Karpas-422 (cell line): ENCODE results near the gene NFIL3. TPM values are rescaled to one million over a fixed set of nuclear protein-coding genes. Genes with fewer than 3 reads are reported as not detected.

Source experiments
- DNase-seq: peaks from one replicate; pipeline ENCODE4 v3.0.0-alpha.2; 2015
- H2AFZ ChIP-seq: fragments of 200-600 bp; sonication (generic); 2 replicates; pipeline ENCODE4 v1.6.1; 2014; ENCODE audit warnings: antibody characterized with exemption, low read length, mixed read lengths
- H3K27ac ChIP-seq: fragments of 200-600 bp; sonication (generic); 2 replicates; pipeline ENCODE4 v1.5.1; 2014; ENCODE audit warnings: mild to moderate bottlenecking, low read length, moderate library complexity
- H3K27me3 ChIP-seq: fragments of 200-600 bp; sonication (generic); 2 replicates; pipeline ENCODE4 v1.6.1; 2014; ENCODE audit warnings: low read length, mixed read lengths
- H3K36me3 ChIP-seq: fragments of 200-600 bp; sonication (generic); 2 replicates; pipeline ENCODE4 v1.6.1; 2014; ENCODE audit warnings: low read length, mixed read lengths; ENCODE audit not compliant: insufficient read depth
- H3K4me1 ChIP-seq: fragments of 200-600 bp; sonication (generic); 2 replicates; pipeline ENCODE4 v1.6.1; 2014; ENCODE audit warnings: mild to moderate bottlenecking, low read length, mixed read lengths
- H3K4me2 ChIP-seq: fragments of 200-600 bp; sonication (generic); 2 replicates; pipeline ENCODE4 v1.6.1; 2014; ENCODE audit warnings: low read length, low read depth, mild to moderate bottlenecking; ENCODE audit not compliant: poor library complexity, severe bottlenecking
- H3K4me3 ChIP-seq: fragments of 200-600 bp; sonication (generic); 2 replicates; pipeline ENCODE4 v1.5.1; 2014; ENCODE audit warnings: mild to moderate bottlenecking, antibody characterized with exemption, low read length, mixed read lengths
- H3K79me2 ChIP-seq: fragments of 200-600 bp; sonication (generic); 2 replicates; pipeline ENCODE4 v1.6.1; 2014; ENCODE audit warnings: mild to moderate bottlenecking, low read length, mixed read lengths
- H3K9ac ChIP-seq: fragments of 200-600 bp; sonication (generic); 2 replicates; pipeline ENCODE4 v1.6.0; 2014; ENCODE audit warnings: low read length
- H3K9me2 ChIP-seq: fragments of 200-600 bp; sonication (generic), shearing (Covaris generic); replicated peaks from 2 replicates; pipeline ENCODE4 v1.6.0; 2014; ENCODE audit warnings: mild to moderate bottlenecking, low read length, moderate library complexity; ENCODE audit not compliant: insufficient read depth
- H3K9me3 ChIP-seq: fragments of 300-700, 200-600 bp; sonication (generic); 2 replicates; pipeline ENCODE4 v1.6.1; 2014; ENCODE audit warnings: low read length, mixed read lengths
- H4K20me1 ChIP-seq: fragments of 200-600 bp; sonication (generic); 2 replicates; pipeline ENCODE4 v1.6.1; 2014; ENCODE audit warnings: mild to moderate bottlenecking, antibody characterized with exemption, low read length, low read depth; ENCODE audit not compliant: insufficient read depth
- total RNA-seq: library from RNA; depleted of rRNA; stranded (reverse); fragments of >200 nt; shearing (Covaris generic); gene quantifications from 2 replicates; pipeline ENCODE4 v1.2.3, GENCODE V29; 2014; ENCODE audit warnings: low replicate concordance

The NFIL3 gene
- total RNA-seq, 1 experiment from 2014 or later, result 4.1 TPM

- no peak overlapping the region for H3K27ac ChIP-seq
- H3K27me3 ChIP-seq, result 0 out of 2 replicates have a peak, but pooled peaks cover 6% of the 10 kb centered on the region
- H3K9me2 ChIP-seq, result no peaks in the 10 kb centered on the region
- H3K4me3 ChIP-seq, result no peak overlapping the region
- H3K9ac ChIP-seq, result no peak overlapping the region
- no peaks in the 10 kb centered on the region for H3K36me3 ChIP-seq
- H4K20me1 ChIP-seq, result peaks cover 19% of the 10 kb centered on the region
- peaks cover 28% of the 10 kb centered on the region for H3K4me1 ChIP-seq
- peak; percentile 73 for DNase-seq
- H2AFZ ChIP-seq, result no peak overlapping the region
- 0 out of 2 replicates have a peak, but pooled peaks cover 4% of the 10 kb centered on the region for H3K79me2 ChIP-seq
- H3K9me3 ChIP-seq, result no peaks in the 10 kb centered on the region
- no peak overlapping the region for H3K4me2 ChIP-seq
These were observed 2.6 kb upstream of the NFIL3 start for GRCh38 chr9:91426123-91426745.

DNA sequence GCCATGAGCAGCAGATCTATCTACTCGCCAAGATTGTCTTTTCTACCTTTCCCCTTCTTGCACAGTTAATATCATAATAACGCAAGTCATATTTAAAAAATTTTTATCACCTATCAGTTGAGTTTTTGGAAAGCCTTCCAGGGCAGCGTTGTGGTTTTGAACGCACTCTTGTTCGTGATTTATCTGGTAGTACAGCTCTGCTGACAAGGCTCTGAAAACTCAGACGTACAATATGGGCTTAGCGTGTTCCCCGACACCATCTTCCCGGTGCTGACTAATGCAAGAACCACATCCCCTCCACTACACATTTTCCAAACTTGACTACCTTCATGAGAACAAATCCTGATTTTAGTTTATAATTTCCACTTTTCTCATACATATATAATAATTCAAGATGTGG, 1.6 kb upstream of the NFIL3 start:
- H3K9me3 ChIP-seq, result no peaks in the 10 kb centered on the region
- H3K36me3 ChIP-seq, result no peaks in the 10 kb centered on the region
- no peak overlapping the region for H3K4me3 ChIP-seq
- H4K20me1 ChIP-seq, result peaks cover 26% of the 10 kb centered on the region
- no peaks in the 10 kb centered on the region for H3K9me2 ChIP-seq
- no peak overlapping the region for H2AFZ ChIP-seq
- no peak for DNase-seq
- H3K27ac ChIP-seq, result no peak overlapping the region
- H3K9ac ChIP-seq, result no peak overlapping the region
- H3K27me3 ChIP-seq, result 0 out of 2 replicates have a peak, but pooled peaks cover 6% of the 10 kb centered on the region
- 0 out of 2 replicates have a peak, but pooled peaks cover 4% of the 10 kb centered on the region for H3K79me2 ChIP-seq
- H3K4me1 ChIP-seq, result peaks cover 28% of the 10 kb centered on the region
- H3K4me2 ChIP-seq, result peak overlapping the region; percentile 97

DNA sequence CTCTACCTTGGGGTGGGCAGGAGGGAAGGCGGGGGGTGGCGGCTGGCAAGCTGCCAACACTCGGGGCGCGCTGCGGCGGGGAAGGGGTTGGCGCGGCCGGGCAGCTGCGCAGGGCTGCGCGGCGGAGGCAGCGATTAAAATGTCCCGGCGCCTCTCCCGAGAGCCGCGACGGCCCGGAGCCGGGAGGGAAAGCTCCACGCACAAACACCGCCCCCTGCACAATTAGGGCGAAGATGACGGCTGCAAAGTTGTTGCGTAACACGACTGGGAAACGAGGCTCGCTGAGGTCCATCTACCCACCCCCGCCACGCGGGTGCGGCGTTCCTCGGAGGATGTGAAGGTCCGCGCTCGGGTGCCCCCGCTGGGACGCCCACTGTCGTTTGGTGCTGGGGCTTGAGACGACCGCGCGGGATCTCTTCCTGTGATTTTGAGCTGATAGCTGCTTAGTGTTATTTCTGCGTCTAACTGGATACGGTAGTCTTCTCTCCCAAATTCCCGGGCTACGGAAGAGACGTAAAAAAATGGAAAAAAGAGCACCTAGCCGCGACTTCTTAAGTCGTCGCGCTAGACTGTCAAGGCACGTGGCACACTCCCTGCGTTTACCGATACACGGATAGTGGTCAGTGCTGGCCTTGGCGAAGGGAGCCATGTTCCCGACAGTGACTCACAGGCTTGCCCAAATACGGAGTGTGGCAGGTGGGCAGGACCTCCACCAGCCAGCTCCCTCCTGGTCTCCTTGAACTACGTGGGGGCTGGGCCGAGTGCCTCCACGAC, 958 bp upstream of the NFIL3 start:
- peaks cover 32% of the 10 kb centered on the region for H4K20me1 ChIP-seq
- H3K9ac ChIP-seq, result peak overlapping the region; percentile 69
- H3K9me2 ChIP-seq, result no peaks in the 10 kb centered on the region
- H3K4me2 ChIP-seq, result peak overlapping the region; percentile 97
- no peaks in the 10 kb centered on the region for H3K9me3 ChIP-seq
- no peak overlapping the region for H3K27ac ChIP-seq
- peak overlapping the region; percentile 84 for H3K4me3 ChIP-seq
- peaks cover 28% of the 10 kb centered on the region for H3K4me1 ChIP-seq
- peak overlapping the region; percentile 99 for H2AFZ ChIP-seq
- 0 out of 2 replicates have a peak, but pooled peaks cover 6% of the 10 kb centered on the region for H3K27me3 ChIP-seq
- H3K36me3 ChIP-seq, result no peaks in the 10 kb centered on the region
- peak; percentile 71 for DNase-seq
- 0 out of 2 replicates have a peak, but pooled peaks cover 4% of the 10 kb centered on the region for H3K79me2 ChIP-seq

DNA sequence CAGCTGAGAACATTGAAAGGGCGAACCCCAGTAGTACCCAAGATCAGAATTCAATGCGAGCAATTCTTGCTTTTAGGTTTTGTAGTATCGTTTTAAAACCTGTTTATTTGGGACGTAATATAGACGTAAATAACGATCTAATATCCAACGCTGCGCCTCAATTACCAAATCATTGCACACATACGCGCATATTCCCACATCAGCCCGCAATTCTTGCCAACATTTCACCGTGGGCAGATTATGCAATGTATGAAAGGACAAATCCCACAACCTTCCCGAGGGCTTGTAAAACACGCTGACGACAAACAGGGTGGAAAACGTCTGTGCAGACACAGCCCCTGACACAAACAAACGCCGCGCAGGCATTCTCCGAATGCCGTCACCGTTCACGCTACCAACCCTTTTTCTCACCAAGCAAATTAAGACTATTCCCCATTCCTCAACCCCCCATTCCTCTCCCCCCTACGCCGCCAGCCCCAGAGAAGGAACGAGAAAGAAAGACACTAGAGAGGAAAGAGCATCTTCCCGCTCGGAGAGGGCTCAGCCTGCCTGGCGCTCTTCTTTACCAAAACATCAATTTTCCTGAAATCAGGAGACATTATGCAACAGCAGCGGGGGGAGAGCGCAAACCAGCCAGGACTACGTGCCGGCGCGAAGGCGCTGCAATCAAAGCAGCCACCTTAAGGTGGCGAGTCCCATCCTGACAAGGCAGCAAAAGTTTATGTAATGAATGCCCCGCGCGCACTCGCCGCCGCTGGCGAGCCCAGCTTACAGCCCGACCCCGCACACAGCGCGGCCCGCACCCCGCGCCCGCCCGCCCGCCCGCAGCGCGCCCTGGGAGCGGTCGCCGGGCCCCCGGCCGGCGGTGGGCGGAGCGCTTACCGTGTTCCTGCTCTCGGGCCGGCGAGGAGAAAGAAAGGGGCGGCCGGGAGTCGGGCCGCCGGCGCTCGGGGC, 597 bp downstream of the NFIL3 start:
- Histone ChIP-seq H3K27ac (no peak overlapping the region), H3K27me3 (0 out of 2 replicates have a peak, but pooled peaks cover 6% of the 10 kb centered on the region), H3K9me3 (no peaks in the 10 kb centered on the region), H3K4me2 (peak overlapping the region; percentile 93), H3K4me1 (peaks cover 28% of the 10 kb centered on the region), H3K4me3 (peak overlapping the region; percentile 94), H3K9ac (peak overlapping the region; percentile 83), H3K79me2 (0 out of 2 replicates have a peak, but pooled peaks cover 7% of the 10 kb centered on the region), H3K9me2 (no peaks in the 10 kb centered on the region), H3K36me3 (no peaks in the 10 kb centered on the region), H4K20me1 (peaks cover 40% of the 10 kb centered on the region), H2AFZ (peak overlapping the region; percentile 63; the same call in 1 of the 2 replicates)
- DNase-seq, result peak; percentile 73

- 0 out of 2 replicates have a peak, but pooled peaks cover 7% of the 10 kb centered on the region for H3K79me2 ChIP-seq
- H3K27ac ChIP-seq, result no peak overlapping the region
These were observed 1.5 kb downstream of the NFIL3 start for GRCh38 chr9:91421971-91422757.

DNA sequence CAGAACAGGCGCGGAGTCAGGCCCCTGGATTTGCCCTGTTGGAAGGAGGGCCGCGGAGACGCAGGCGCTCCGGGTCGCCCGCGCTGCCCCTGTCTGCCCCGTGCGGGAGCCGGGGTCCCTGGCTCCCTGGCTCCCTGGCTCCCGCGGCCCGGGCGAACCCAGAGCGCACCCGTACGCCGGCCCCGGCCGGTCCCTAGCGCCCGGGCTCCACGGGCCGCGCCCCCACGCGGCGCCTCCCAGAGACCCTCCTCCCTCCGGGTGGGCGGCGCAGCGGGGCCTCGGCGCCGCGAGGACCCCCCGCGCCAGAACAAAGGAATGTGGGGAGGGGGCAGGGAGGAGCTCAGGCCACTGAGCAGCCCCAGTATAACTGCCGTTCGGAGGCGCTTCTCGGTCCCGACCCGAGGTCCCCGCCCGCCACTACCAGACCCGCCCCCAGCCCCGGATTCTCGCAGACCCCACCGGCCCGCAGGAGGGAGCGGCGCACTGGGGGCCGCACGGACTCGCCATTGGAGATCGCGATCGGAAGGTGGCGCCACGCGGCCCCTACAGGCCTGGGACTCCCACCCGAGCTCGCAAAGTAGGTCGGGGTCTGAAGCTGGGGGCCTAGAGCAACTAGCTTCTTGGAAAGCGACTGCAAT, 2.4 kb downstream of the NFIL3 start:
- H3K9me3 ChIP-seq, result no peaks in the 10 kb centered on the region
- 0 out of 2 replicates have a peak, but pooled peaks cover 7% of the 10 kb centered on the region for H3K79me2 ChIP-seq
- H3K4me3 ChIP-seq, result no peak overlapping the region
- no peak overlapping the region for H2AFZ ChIP-seq
- DNase-seq, result no peak
- H3K4me2 ChIP-seq, result no peak overlapping the region
- peaks cover 28% of the 10 kb centered on the region for H3K4me1 ChIP-seq
- 0 out of 2 replicates have a peak, but pooled peaks cover 9% of the 10 kb centered on the region for H3K27me3 ChIP-seq
- no peaks in the 10 kb centered on the region for H3K9me2 ChIP-seq
- H3K27ac ChIP-seq, result no peak overlapping the region
- peaks cover 50% of the 10 kb centered on the region for H4K20me1 ChIP-seq
- H3K9ac ChIP-seq, result no peak overlapping the region
- no peaks in the 10 kb centered on the region for H3K36me3 ChIP-seq

More at GRCh38 chr9:91421971-91422757, 1.5 kb downstream of the NFIL3 start:
- Histone ChIP-seq H3K9me2 (no peaks in the 10 kb centered on the region), H3K4me2 (peak overlapping the region; percentile 93), H3K4me1 (peaks cover 28% of the 10 kb centered on the region), H3K27me3 (0 out of 2 replicates have a peak, but pooled peaks cover 6% of the 10 kb centered on the region), H3K9me3 (no peaks in the 10 kb centered on the region), H3K4me3 (peak overlapping the region; percentile 94), H3K9ac (peak overlapping the region; percentile 83), H4K20me1 (peaks cover 45% of the 10 kb centered on the region), H3K36me3 (no peaks in the 10 kb centered on the region), H2AFZ (no peak overlapping the region)
- no peak for DNase-seq
